Fibroblast of lung (primary cell): ENCODE results near the gene UBE2L6.

ENCODE experiments used
- CTCF ChIP-seq, 2 donors: IDR thresholded peaks in 1 of 2; conservative IDR thresholded peaks in 1 of 2; 1 replicate in 1 of 2; 2 replicates in 1 of 2; pipeline ENCODE4 v1.5.1; 2011 to 2012; ENCODE audit warnings: low read length in 2 of 2, control low read depth in 1 of 2, inconsistent platforms in 1 of 2, low read depth in 1 of 2, mild to moderate bottlenecking in 1 of 2
- EZH2 ChIP-seq: IDR thresholded peaks from 2 replicates; pipeline ENCODE4 v1.5.1; 2012; ENCODE audit warnings: low read length, control low read depth, mild to moderate bottlenecking; ENCODE audit errors: missing control alignments

GRCh38 chr11:57515332-57516060 lies 52.0 kb downstream of the UBE2L6 start, which contains the start of gene SLC43A1:
- TF ChIP-seq CTCF (conservative IDR thresholded peaks at IDR 0.05 in 1 of 2, IDR thresholded peaks at IDR 0.05 in 1 of 2; ENCODE audit: low read depth in 1 of 2, low read length in 2 of 2) (peak in 1 of 2 donors; percentile 9), EZH2 (no peak)
